Upper lobe of left lung (tissue), 6 donors: ENCODE results near the gene TBX1. TPM values are rescaled to one million over a fixed set of nuclear protein-coding genes. Genes with fewer than 3 reads are reported as not detected.
A peak's percentile ranks its signal among the peaks of the same experiment; 100 is the strongest.

Experiments used
- ATAC-seq, 2 donors: fragments of 200-7000 bp; cut with Tn5 transposase; one replicate each; pipeline ENCODE4 v1.9.1; 2022; ENCODE audit warnings: mild to moderate bottlenecking in 2 of 2, moderate library complexity in 2 of 2; ENCODE audit not compliant: low FRiP score in 2 of 2
- DNase-seq, 2 donors: peaks; one replicate each; pipeline ENCODE4 v3.0.0-alpha.2; 2019 to 2020
- H3K27ac ChIP-seq, 4 donors: fragments of 200-600 bp; sonication (generic); one replicate each; pipeline ENCODE4 v1.5.1; 2016 to 2019
- H3K27me3 ChIP-seq, 4 donors: fragments of 200-600 bp; sonication (generic); one replicate each; pipeline ENCODE4 v1.5.1; 2017 to 2019
- H3K36me3 ChIP-seq, 4 donors: fragments of 200-600 bp; sonication (generic); one replicate each; pipeline ENCODE4 v1.5.1; 2016 to 2019
- H3K4me1 ChIP-seq, 4 donors: fragments of 200-600 bp; sonication (generic); one replicate each; pipeline ENCODE4 v1.5.1; 2018 to 2019
- H3K4me3 ChIP-seq, 4 donors: fragments of 200-600 bp; sonication (generic); one replicate each; pipeline ENCODE4 v1.5.1; 2017 to 2019; ENCODE audit warnings: mild to moderate bottlenecking in 2 of 4, moderate library complexity in 1 of 4
- H3K9me3 ChIP-seq, 4 donors: fragments of 200-600 bp; sonication (generic); one replicate each; pipeline ENCODE4 v1.5.1; 2018 to 2019
- CTCF ChIP-seq, 6 experiments: fragments of 450-650 bp in 4 of 6; fragments of 200-600 bp in 2 of 6; sonication (generic) in 2 of 6; IDR thresholded peaks; one replicate each; pipeline ENCODE4 v1.5.1; 2016 to 2019; ENCODE audit warnings: antibody characterized with exemption in 6 of 6
- EP300 ChIP-seq, 4 donors: sonication (generic); formaldehyde crosslinking; IDR thresholded peaks; one replicate each; pipeline ENCODE4 v1.5.1; 2017; ENCODE audit warnings: antibody characterized with exemption in 4 of 4, control low read depth in 2 of 4
- POLR2A ChIP-seq, 4 donors: fragments of 450-650 bp; IDR thresholded peaks; one replicate each; pipeline ENCODE4 v1.5.1; 2016 to 2017; ENCODE audit warnings: antibody characterized with exemption in 4 of 4, mild to moderate bottlenecking in 2 of 4
- POLR2AphosphoS5 ChIP-seq, 2 donors: sonication (generic); formaldehyde crosslinking; IDR thresholded peaks; one replicate each; pipeline ENCODE4 v1.5.1; 2017; ENCODE audit warnings: antibody characterized with exemption in 2 of 2
- WGBS, 2 donors: methylation state at CpG; one replicate each; pipeline ENCODE4 v1.1.5; 2017 to 2018; 5-methylcytosine and 5-hydroxymethylcytosine counted together
- total RNA-seq, 6 donors: library from RNA; depleted of rRNA in 4 of 6; stranded (reverse); fragments of >200 nt in 4 of 6; gene quantifications; one replicate each; pipeline versions ENCODE4 v1.1.0 to v1.2.1, GENCODE V29; 2016 to 2021
- donor health status: DM: no; HTN: no; CAD: no; lungs with moderate emphysema.
- donor health status: DM: no; HTN: yes; CAD: no; lungs with severe emphysema.

Gene TBX1
- total RNA-seq, 6 donors from 2014 or later: 1.0 to 12.2 (median 5.4) TPM

GRCh38 chr22:19797086-19798002 lies 36.8 kb downstream of the TBX1 start:
- Histone ChIP-seq H3K27me3 (no peaks in the 10 kb centered on the region), H3K9me3 (peaks cover 0 to under 1% (median 0%) of the 10 kb centered on the region in 4 donors), H3K36me3 (peaks cover 0 to 4% (median 2%) of the 10 kb centered on the region in 4 donors), H3K4me3 (no peak overlapping the region), H3K27ac (no peak overlapping the region), H3K4me1 (no peaks in the 10 kb centered on the region)
- ATAC-seq (no peak), DNase-seq (peak in 1 of 2 donors; percentile 59)
- no peak for TF ChIP-seq EP300 (IDR thresholded peaks at IDR 0.05)
- WGBS, 2 donors: 81 to 88% methylated on average over 21 to 23 of the region's 24 CpGs

GRCh38 chr22:19798003-19798665 lies 37.6 kb downstream of the TBX1 start:
- H3K9me3 ChIP-seq: no peaks in the 10 kb centered on the region
- H3K27ac ChIP-seq: no peak overlapping the region
- TF ChIP-seq CTCF (IDR thresholded peaks at IDR 0.05): no peak
- no peak for TF ChIP-seq POLR2A (IDR thresholded peaks at IDR 0.05)
- ATAC-seq (no peak), DNase-seq (peak in 1 of 2 donors; percentile 75)
- H3K4me1 ChIP-seq: no peaks in the 10 kb centered on the region
- no peaks in the 10 kb centered on the region for H3K27me3 ChIP-seq
- H3K4me3 ChIP-seq: no peak overlapping the region
- peaks cover 0 to 4% (median 2%) of the 10 kb centered on the region in 4 donors for H3K36me3 ChIP-seq
- 97 to 98% methylated on average over 14 to 19 of the region's 19 CpGs for WGBS, 2 donors

GRCh38 chr22:19798891-19799293 lies 38.3 kb downstream of the TBX1 start:
- DNase-seq (peak in 1 of 2 donors; percentile 53), ATAC-seq (no peak)
- TF ChIP-seq POLR2A (IDR thresholded peaks at IDR 0.05): no peak
- TF ChIP-seq CTCF (IDR thresholded peaks at IDR 0.05): no peak
- no peak for TF ChIP-seq POLR2AphosphoS5 (IDR thresholded peaks at IDR 0.05)
- TF ChIP-seq EP300 (IDR thresholded peaks at IDR 0.05): no peak
- Histone ChIP-seq H3K4me1 (no peaks in the 10 kb centered on the region), H3K27ac (no peak overlapping the region), H3K27me3 (no peaks in the 10 kb centered on the region), H3K36me3 (peaks cover 0 to 4% (median 2%) of the 10 kb centered on the region in 4 donors), H3K4me3 (no peak overlapping the region), H3K9me3 (no peaks in the 10 kb centered on the region)
- WGBS, 2 donors: 91 to 92% methylated on average over 6 to 8 of the region's 9 CpGs

GRCh38 chr22:19799322-19800190 lies 39.0 kb downstream of the TBX1 start:
- H3K9me3 ChIP-seq: no peaks in the 10 kb centered on the region
- H3K36me3 ChIP-seq: peaks cover 0 to 4% (median 2%) of the 10 kb centered on the region in 4 donors
- H3K27ac ChIP-seq: no peak overlapping the region
- no peaks in the 10 kb centered on the region for H3K4me1 ChIP-seq
- ATAC-seq (peak in 1 of 2 donors; percentile 81), DNase-seq (peak in 1 of 2 donors; percentile 85)
- TF ChIP-seq EP300 (IDR thresholded peaks at IDR 0.05) (no peak), POLR2A (IDR thresholded peaks at IDR 0.05) (no peak), CTCF (IDR thresholded peaks at IDR 0.05) (no peak), POLR2AphosphoS5 (IDR thresholded peaks at IDR 0.05) (no peak)
- WGBS, 2 donors: 94 to 98% methylated on average over 13 to 34 of the region's 35 CpGs
- no peaks in the 10 kb centered on the region for H3K27me3 ChIP-seq
- no peak overlapping the region for H3K4me3 ChIP-seq
